Measurements from ENCODE around the gene PYROXD2. TPM values are rescaled to one million over a fixed set of nuclear protein-coding genes. Genes with fewer than 3 reads are reported as not detected.

The PYROXD2 gene
- total RNA-seq, 2 experiments from 2014 or later: 2.8 to 3.9 TPM

DNA sequence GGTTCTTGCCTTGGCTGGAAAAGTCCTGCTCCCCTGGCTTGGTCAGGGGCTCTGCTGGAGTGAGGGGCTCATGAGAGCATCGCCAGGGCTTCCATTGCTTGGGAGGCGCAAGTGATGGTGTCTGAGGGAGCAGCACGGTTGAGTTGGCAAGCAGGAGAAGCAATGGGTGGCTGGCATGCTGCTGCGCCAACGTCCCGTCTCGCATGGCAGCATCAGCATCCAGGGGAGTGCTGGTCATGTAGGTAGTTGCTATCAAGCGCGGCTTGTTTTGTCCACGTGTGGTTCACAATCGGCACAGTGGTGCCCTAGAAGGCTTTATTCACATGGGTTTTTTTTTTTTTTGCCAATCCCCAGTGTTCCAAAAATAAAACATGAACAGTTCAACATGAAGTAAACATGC is 3.8 kb downstream of the PYROXD2 start:
- no peak overlapping the region for H3K27ac Mint-ChIP-seq
- no peaks in the 10 kb centered on the region for H3K27me3 Mint-ChIP-seq
- H3K4me1 Mint-ChIP-seq: peaks cover 19% of the 10 kb centered on the region
- no peak overlapping the region for H3K4me3 Mint-ChIP-seq
- no peak for DNase-seq
- H3K36me3 Mint-ChIP-seq: peaks cover 2% of the 10 kb centered on the region
- H3K9me3 Mint-ChIP-seq: no peaks in the 10 kb centered on the region

DNA sequence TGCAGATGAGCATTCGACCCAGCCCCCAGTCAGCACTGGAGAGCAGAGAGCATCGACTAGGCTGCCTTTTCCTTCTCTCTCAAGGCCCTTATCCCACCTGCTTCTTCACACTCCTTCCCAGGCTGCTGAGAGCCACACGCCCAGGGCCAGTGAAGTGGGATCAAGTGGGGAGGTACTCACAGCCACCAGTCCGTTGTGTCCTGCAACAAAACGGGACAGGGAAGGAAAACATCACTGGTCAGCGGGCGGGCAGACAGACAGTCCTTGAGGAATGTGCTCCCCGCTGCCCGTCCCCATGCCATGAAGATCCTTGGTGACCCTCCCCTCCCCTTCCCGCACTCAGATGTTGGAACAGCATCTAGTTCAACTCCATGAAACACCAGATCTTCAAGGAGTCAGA is 4.2 kb downstream of the PYROXD2 start:
- H3K27me3 Mint-ChIP-seq: no peaks in the 10 kb centered on the region
- H3K9me3 Mint-ChIP-seq: no peaks in the 10 kb centered on the region
- no peak overlapping the region for H3K4me3 Mint-ChIP-seq
- H3K36me3 Mint-ChIP-seq: peaks cover 2% of the 10 kb centered on the region
- no peak for DNase-seq
- H3K27ac Mint-ChIP-seq: no peak overlapping the region
- peaks cover 19% of the 10 kb centered on the region for H3K4me1 Mint-ChIP-seq

DNA sequence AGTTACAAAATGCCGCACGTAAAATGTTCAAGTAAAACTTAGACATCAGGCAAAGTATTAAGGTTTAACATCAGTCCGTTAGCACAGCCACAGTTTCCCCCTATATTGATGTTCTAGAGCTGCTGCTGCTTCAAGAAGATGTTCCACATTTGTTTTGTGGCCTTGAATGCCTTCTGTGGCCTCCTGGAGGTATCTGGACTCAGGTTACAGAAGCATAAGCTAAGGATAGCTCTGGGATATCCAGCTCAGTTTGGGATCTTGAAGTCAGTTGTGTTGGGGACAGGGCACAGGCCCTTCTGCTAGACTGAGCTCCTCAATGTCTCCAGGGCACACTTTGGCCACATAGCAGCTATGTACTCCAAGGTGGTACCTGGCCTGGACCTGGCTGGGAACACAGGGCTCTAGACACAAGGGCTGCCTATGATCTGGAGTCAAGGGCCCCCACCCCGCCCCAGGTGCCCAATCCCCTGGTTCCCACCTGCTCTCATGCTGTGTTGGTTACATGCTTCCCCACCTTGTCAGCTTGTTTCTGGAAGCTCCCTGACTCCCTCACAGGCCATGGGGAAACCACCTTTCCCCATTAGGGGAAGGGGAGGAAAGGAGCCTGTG is 4.7 kb downstream of the PYROXD2 start:
- Mint-ChIP-seq H3K4me1 (peaks cover 17% of the 10 kb centered on the region), H3K36me3 (peaks cover 2% of the 10 kb centered on the region), H3K9me3 (no peaks in the 10 kb centered on the region), H3K27me3 (no peaks in the 10 kb centered on the region), H3K27ac (no peak overlapping the region), H3K4me3 (no peak overlapping the region)
- no peak for DNase-seq

GRCh38 chr10:98408799-98409198 is 6.2 kb downstream of the PYROXD2 start:
- no peak for DNase-seq
- no peaks in the 10 kb centered on the region for H3K36me3 Mint-ChIP-seq
- H3K27ac Mint-ChIP-seq: no peak overlapping the region
- no peak overlapping the region for H3K4me3 Mint-ChIP-seq
- no peaks in the 10 kb centered on the region for H3K27me3 Mint-ChIP-seq
- no peaks in the 10 kb centered on the region for H3K9me3 Mint-ChIP-seq
- peaks cover 14% of the 10 kb centered on the region for H3K4me1 Mint-ChIP-seq

DNA sequence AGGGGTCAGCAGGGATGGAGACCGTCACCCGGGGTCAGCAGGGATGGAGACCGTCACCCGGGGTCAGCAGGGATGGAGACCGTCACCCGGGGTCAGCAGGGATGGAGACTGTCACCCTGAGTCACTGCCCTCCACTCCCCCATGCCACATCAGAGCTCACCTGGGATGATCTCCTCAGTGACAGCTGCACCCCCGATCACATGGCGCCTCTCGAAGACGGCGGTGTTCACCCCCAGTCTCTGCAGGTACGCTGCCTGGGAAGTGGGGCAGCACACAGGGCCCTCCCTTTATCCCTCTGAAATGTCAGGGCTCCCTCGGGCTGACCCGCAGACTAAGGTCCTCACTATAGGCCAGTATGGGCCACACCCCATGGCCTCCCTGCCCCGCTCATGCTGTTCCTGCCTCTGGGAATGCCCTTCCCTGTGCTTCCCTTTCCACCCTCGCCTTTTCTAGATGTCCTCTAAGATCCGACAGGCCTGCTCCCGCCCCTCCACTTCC is 7.2 kb downstream of the PYROXD2 start:
- Mint-ChIP-seq H3K4me3 (no peak overlapping the region), H3K36me3 (peaks cover 4% of the 10 kb centered on the region), H3K27ac (no peak overlapping the region), H3K27me3 (no peaks in the 10 kb centered on the region), H3K9me3 (no peaks in the 10 kb centered on the region), H3K4me1 (peaks cover 18% of the 10 kb centered on the region)
- no peak for DNase-seq

DNA sequence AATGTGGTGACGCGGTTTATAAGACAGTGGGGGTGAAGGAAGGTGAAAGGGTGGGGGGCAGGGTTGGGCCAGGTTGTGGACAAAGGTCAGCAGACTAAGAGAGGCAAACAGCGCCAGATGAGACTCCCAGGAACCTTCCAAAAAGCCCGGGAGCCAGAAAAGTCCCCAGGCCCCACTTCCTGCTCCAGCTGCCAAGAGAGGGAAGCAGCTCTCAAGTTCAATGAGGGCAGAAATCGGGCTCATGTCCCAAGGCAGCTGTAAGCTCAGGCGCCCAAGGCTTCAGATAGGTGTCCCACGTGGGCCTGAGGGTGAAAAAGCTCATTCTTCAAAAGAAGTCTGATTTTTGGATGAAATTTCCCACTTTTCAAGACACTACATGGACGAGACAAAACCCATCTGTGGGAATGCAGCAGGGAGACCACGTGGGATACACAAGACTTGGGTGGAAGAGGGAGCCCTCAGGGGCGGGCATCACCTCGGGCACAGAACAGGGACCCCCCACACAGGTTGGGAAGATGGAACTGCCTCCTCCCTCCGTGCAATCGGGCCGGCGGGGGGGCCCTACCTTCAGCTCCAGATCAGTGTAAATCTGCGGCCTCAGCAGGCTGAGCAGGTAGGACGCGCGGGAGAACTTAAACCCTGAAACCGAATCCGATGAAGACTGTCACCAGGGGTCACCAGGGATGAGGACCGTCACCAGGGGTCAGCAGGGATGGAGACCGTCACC is 7.8 kb downstream of the PYROXD2 start:
- no peak overlapping the region for H3K27ac Mint-ChIP-seq
- no peak overlapping the region for H3K4me3 Mint-ChIP-seq
- DNase-seq: no peak
- peaks cover 15% of the 10 kb centered on the region for H3K4me1 Mint-ChIP-seq
- H3K9me3 Mint-ChIP-seq: no peaks in the 10 kb centered on the region
- peaks cover 7% of the 10 kb centered on the region for H3K36me3 Mint-ChIP-seq
- H3K27me3 Mint-ChIP-seq: no peaks in the 10 kb centered on the region

- Mint-ChIP-seq H3K27me3 (no peaks in the 10 kb centered on the region), H3K36me3 (peaks cover 7% of the 10 kb centered on the region), H3K27ac (no peak overlapping the region), H3K9me3 (no peaks in the 10 kb centered on the region), H3K4me1 (peaks cover 15% of the 10 kb centered on the region), H3K4me3 (no peak overlapping the region)
- DNase-seq: no peak
These were observed 9.6 kb downstream of the PYROXD2 start for GRCh38 chr10:98405422-98405821.

GRCh38 chr10:98404571-98405359 is 10.2 kb downstream of the PYROXD2 start:
- Mint-ChIP-seq H3K27ac (peak overlapping the region; percentile 61), H3K27me3 (no peaks in the 10 kb centered on the region), H3K9me3 (no peaks in the 10 kb centered on the region), H3K4me3 (no peak overlapping the region), H3K36me3 (peaks cover 7% of the 10 kb centered on the region), H3K4me1 (peaks cover 15% of the 10 kb centered on the region)
- DNase-seq: peak; percentile 14

- Mint-ChIP-seq H3K27ac (peak overlapping the region; percentile 84), H3K4me1 (peaks cover 15% of the 10 kb centered on the region), H3K9me3 (no peaks in the 10 kb centered on the region), H3K27me3 (no peaks in the 10 kb centered on the region), H3K4me3 (no peak overlapping the region), H3K36me3 (peaks cover 7% of the 10 kb centered on the region)
- no peak for DNase-seq
These were observed 11.0 kb downstream of the PYROXD2 start for GRCh38 chr10:98403812-98404504.

DNA sequence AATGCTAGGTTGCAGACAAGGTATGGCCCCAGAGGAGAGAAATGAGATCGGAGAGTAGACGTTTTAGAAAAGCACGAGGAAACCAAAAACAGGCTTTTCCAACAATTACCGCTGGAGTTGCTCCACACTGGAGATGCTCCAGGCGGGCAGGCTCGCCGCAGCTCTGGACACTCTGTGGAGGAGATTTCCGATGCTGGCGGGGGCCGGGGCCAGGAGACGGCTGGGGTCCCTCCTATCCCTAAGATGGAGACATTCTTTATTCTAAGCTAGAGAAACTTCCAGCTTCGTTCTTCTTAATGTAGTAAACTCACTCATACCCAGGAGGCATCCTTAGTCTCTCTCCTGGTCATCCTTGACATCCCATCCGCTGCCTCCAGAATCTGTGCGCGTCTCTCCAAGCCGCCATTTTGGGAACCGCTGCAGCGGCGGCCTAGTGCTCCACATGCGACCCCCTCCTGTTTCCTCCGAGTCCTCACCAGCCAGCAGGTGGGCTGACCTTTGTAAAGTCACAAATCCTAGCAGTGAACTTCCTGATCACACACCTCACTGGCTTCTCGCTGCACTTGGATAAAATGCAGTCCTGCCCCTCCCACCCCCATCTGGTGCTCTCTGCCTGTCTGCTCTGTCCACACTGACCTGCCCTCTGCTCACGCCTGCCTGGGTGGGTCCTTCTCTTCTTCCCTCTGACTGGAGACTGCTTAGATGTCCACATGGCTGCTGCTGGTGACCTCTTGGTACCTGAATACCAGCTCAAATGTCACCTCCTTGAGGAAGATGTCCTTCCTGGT is 11.9 kb downstream of the PYROXD2 start:
- Mint-ChIP-seq H3K27ac (no peak overlapping the region), H3K4me3 (no peak overlapping the region), H3K36me3 (peaks cover 7% of the 10 kb centered on the region), H3K4me1 (peaks cover 15% of the 10 kb centered on the region), H3K9me3 (no peaks in the 10 kb centered on the region), H3K27me3 (no peaks in the 10 kb centered on the region)
- DNase-seq: no peak

DNA sequence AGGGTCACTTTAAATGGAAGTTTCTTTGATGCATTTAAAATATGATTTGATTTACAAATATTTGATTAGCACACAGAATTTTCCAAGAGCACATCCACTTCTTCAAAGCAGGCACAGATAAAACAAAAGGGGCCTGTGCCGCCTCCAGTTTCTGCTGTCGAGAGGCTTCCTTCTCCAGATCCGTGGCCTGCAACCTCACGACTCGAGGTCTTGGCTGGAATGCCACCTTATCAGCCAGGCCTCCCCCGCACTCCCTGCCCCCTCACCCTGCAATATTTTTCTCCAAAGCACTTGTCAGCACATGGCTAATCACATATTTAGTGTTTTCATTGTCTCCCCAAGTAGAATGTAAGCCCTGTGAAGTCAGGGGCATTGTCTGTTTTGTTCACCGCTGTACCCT is 12.5 kb downstream of the PYROXD2 start:
- H3K4me3 Mint-ChIP-seq: no peak overlapping the region
- no peak overlapping the region for H3K27ac Mint-ChIP-seq
- no peak for DNase-seq
- H3K27me3 Mint-ChIP-seq: no peaks in the 10 kb centered on the region
- peaks cover 15% of the 10 kb centered on the region for H3K4me1 Mint-ChIP-seq
- peaks cover 7% of the 10 kb centered on the region for H3K36me3 Mint-ChIP-seq
- H3K9me3 Mint-ChIP-seq: no peaks in the 10 kb centered on the region

DNA sequence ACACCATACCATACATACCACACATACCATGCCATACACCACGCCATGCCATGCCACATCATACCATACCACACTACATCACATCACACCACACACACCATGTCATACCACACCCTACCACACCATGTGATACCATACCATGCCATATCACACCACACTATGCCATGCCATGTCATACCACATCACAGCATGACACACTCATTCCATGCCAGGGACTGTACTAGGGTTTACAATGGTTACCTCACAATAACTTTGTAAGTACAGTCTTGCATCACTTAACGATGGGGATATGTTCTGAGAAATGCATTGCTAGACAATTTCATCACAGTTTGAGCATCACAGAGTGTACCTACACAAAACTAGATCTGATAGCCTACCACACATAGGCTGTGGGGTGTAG is 14.5 kb downstream of the PYROXD2 start:
- Mint-ChIP-seq H3K27me3 (no peaks in the 10 kb centered on the region), H3K27ac (no peak overlapping the region), H3K36me3 (peaks cover 11% of the 10 kb centered on the region), H3K9me3 (no peaks in the 10 kb centered on the region), H3K4me1 (peaks cover 15% of the 10 kb centered on the region), H3K4me3 (no peak overlapping the region)
- no peak for DNase-seq

DNA sequence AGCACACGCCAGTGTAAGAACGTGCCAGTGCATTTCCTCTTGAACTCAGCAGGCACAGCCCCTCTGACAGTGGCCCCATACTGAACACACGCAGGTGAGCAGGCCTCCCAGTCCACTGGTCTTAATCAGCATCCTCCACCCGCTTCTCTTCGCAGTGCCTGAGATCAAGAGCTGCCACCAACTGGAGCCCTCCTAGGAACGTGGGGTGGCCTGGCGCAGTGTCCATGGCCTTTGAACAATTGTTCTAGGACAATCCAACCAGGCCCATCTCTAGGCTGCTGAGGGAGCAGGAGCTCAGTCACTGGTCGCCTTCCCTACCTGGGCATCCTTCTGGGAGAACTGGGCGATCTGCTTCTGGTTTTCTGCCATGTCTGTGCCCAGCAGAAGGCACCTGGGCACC is 15.2 kb downstream of the PYROXD2 start:
- DNase-seq: no peak
- Mint-ChIP-seq H3K4me1 (peaks cover 14% of the 10 kb centered on the region), H3K9me3 (no peaks in the 10 kb centered on the region), H3K27me3 (no peaks in the 10 kb centered on the region), H3K4me3 (no peak overlapping the region), H3K27ac (no peak overlapping the region), H3K36me3 (peaks cover 11% of the 10 kb centered on the region)

DNA sequence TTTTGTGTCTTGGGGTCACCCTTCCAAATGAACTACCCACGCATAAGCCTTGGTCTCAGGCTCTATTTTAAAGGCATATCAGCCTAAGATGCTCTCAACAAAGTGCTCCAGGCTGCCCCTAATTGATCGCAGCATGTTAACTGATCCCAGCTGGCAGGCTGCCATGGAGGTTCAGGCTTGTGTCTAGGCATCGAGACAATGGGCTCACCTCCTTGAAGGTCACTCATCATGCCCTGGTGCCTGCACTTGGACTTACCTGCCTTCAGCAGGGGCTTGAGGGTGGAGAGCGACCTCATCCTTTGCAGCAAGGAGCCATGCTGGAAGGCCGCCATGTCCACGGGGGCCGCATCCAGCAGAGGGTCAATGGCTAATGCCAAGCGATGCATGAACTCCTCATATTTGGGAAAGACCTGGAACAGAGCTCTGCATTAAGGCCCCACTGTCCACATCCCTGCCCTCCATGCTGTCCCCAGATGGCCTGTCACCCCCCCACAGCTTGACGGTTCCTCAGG is 17.8 kb downstream of the PYROXD2 start:
- no peak overlapping the region for H3K4me3 Mint-ChIP-seq
- DNase-seq: no peak
- H3K4me1 Mint-ChIP-seq: no peaks in the 10 kb centered on the region
- H3K27ac Mint-ChIP-seq: no peak overlapping the region
- H3K9me3 Mint-ChIP-seq: no peaks in the 10 kb centered on the region
- no peaks in the 10 kb centered on the region for H3K27me3 Mint-ChIP-seq
- peaks cover 7% of the 10 kb centered on the region for H3K36me3 Mint-ChIP-seq

Measured in activated naive CD8-positive, alpha-beta T cell treated with anti-CD3 and anti-CD28 coated beads for 36 hours (primary cell).